Lung (tissue), 12 donors: ENCODE measurements around the gene ZNF134. TPM values are rescaled to one million over a fixed set of nuclear protein-coding genes. Genes with fewer than 3 reads are reported as not detected.

ENCODE experiments used
- ATAC-seq: fragments of 200-7000 bp; cut with Tn5 transposase; one replicate; pipeline ENCODE4 v1.9.1; 2020; ENCODE audit warnings: moderate number of reproducible peaks; ENCODE audit not compliant: insufficient read depth, low FRiP score
- DNase-seq, 3 donors: peaks; one replicate each; pipeline ENCODE4 v3.0.0-alpha.2; 2013 to 2017
- H3K27ac ChIP-seq, 2 donors: one replicate each; pipeline ENCODE4 v1.5.1; 2013; ENCODE audit warnings: mild to moderate bottlenecking in 2 of 2, moderate library complexity in 2 of 2, control low read depth in 1 of 2, inconsistent platforms in 1 of 2, low read depth in 1 of 2, low read length in 1 of 2
- H3K27me3 ChIP-seq, 3 donors: one replicate each; pipeline ENCODE4 v1.5.1; 2013; ENCODE audit warnings: low read length in 2 of 3; ENCODE audit not compliant: control insufficient read depth in 3 of 3, insufficient read depth in 3 of 3
- H3K36me3 ChIP-seq, 4 donors: one replicate each; pipeline ENCODE4 v1.5.1; 2013; ENCODE audit warnings: low read length in 4 of 4, mild to moderate bottlenecking in 1 of 4, moderate library complexity in 1 of 4; ENCODE audit not compliant: control insufficient read depth in 4 of 4, insufficient read depth in 4 of 4
- H3K4me1 ChIP-seq, 5 donors: one replicate each; pipeline ENCODE4 v1.5.1; 2013; ENCODE audit warnings: low read length in 5 of 5, mild to moderate bottlenecking in 2 of 5, moderate library complexity in 1 of 5; ENCODE audit not compliant: control insufficient read depth in 5 of 5, insufficient read depth in 5 of 5
- H3K4me3 ChIP-seq: one replicate; pipeline ENCODE4 v1.5.1; 2013; ENCODE audit warnings: mild to moderate bottlenecking, control low read depth, moderate library complexity
- H3K9ac ChIP-seq, 2 donors: one replicate each; pipeline ENCODE4 v1.5.1; 2013; ENCODE audit warnings: low read length in 2 of 2, control low read depth in 1 of 2; ENCODE audit not compliant: insufficient read depth in 1 of 2
- H3K9me3 ChIP-seq, 4 donors: one replicate each; pipeline ENCODE4 v1.5.1; 2013; ENCODE audit warnings: low read length in 3 of 4, mild to moderate bottlenecking in 1 of 4, moderate library complexity in 1 of 4; ENCODE audit not compliant: control insufficient read depth in 4 of 4, insufficient read depth in 3 of 4
- CTCF ChIP-seq: IDR thresholded peaks from 2 replicates; pipeline ENCODE4 v1.5.1; 2012; ENCODE audit warnings: mild to moderate bottlenecking; ENCODE audit errors: control extremely low read depth, extremely low read depth
- WGBS, 2 donors: extraction: QIAGEN DNeasy Blood & Tissue Kit; methylation state at CpG; one replicate each; pipeline ENCODE4 v1.1.7; 2013; 5-methylcytosine and 5-hydroxymethylcytosine counted together
- polyA plus RNA-seq, 2 donors: library from polyadenylated mRNA; stranded (reverse); fragments of 200-250 nt; gene quantifications; one replicate each; pipeline ENCODE4 v1.2.1, GENCODE V29; 2013
- total RNA-seq, 2 donors: library from RNA; depleted of rRNA in 1 of 2; stranded (reverse); fragments of >200 nt in 1 of 2; gene quantifications; one replicate each; pipeline ENCODE4 v1.2.1, GENCODE V29; 2014 to 2021
- donor health status: control.
- donor health status: control.
- donor health status: Bipolar disorder and iron deficiency.
- donor health status: healthy.
- donor health status: DM: yes; HTN: yes; CAD: no.

ZNF134 gene
- total and polyA plus RNA-seq, 4 donors: 3.6 to 33.2 (median 13.0) TPM

GRCh38 chr19:57572415-57572947 lies 41.6 kb upstream of the ZNF134 start:
- no peak for TF ChIP-seq CTCF
- Histone ChIP-seq H3K36me3 (peaks cover 40 to 73% (median 55%) of the 10 kb centered on the region in 4 donors), H3K4me3 (no peak overlapping the region), H3K4me1 (peaks cover 0 to 4% (median 0%) of the 10 kb centered on the region in 5 donors), H3K9me3 (peaks cover 24 to 86% (median 60%) of the 10 kb centered on the region in 4 donors), H3K27me3 (no peaks in the 10 kb centered on the region), H3K9ac (no peak overlapping the region), H3K27ac (no peak overlapping the region)
- ATAC-seq: no peak
- no peak for DNase-seq
- WGBS, 2 donors: 98% methylated on average over 3 of the region's 3 CpGs

- H3K27me3 ChIP-seq: no peaks in the 10 kb centered on the region
- peaks cover 17 to 59% (median 48%) of the 10 kb centered on the region in 4 donors for H3K9me3 ChIP-seq
- ATAC-seq (no peak), DNase-seq (no peak)
- no peak overlapping the region for H3K9ac ChIP-seq
- peaks cover 39 to 65% (median 52%) of the 10 kb centered on the region in 4 donors for H3K36me3 ChIP-seq
- H3K4me3 ChIP-seq: no peak overlapping the region
- peaks cover 0 to 12% (median 5%) of the 10 kb centered on the region in 5 donors for H3K4me1 ChIP-seq
- no peak for TF ChIP-seq CTCF
- no peak overlapping the region for H3K27ac ChIP-seq
Observed at GRCh38 chr19:57576661-57577060, 37.4 kb upstream of the ZNF134 start.

- Histone ChIP-seq H3K9me3 (peaks cover 0 to 58% (median 31%) of the 10 kb centered on the region in 4 donors), H3K27ac (peak within 1 kb of the TSS; percentile 48 to 77)
- 1% methylated on average over 62 of the region's 62 CpGs for WGBS, 2 donors
Observed at GRCh38 chr19:57578487-57579205, 35.4 kb upstream of the ZNF134 start, which contains the start of gene ZNF416. ZNF416 (minus strand) TSS chr19:57578911; CDS start chr19:57578704, 207 bp downstream.

More at GRCh38 chr19:57578487-57579205, 35.4 kb upstream of the ZNF134 start, which contains the start of gene ZNF416:
- H3K27me3 ChIP-seq: no peaks in the 10 kb centered on the region
- DNase-seq (peak; percentile 98 to 100 (median 99)), ATAC-seq (peak; percentile 99)
- peak within 1 kb of the TSS; percentile 99 for H3K4me3 ChIP-seq
- TF ChIP-seq CTCF: no peak
- H3K9ac ChIP-seq: peak within 1 kb of the TSS; percentile 49 to 56
- peaks cover 20 to 45% (median 33%) of the 10 kb centered on the region in 4 donors for H3K36me3 ChIP-seq
- peaks cover 0 to 19% (median 5%) of the 10 kb centered on the region in 5 donors for H3K4me1 ChIP-seq
